Stomach (tissue), 9 donors: ENCODE measurements around the gene RTN4R. TPM values are rescaled to one million over a fixed set of nuclear protein-coding genes. Genes with fewer than 3 reads are reported as not detected.

ENCODE experiments used
- DNase-seq, 2 donors: peaks; one replicate each; pipeline versions ENCODE4 v3.0.0 to v3.0.0-alpha.2; 2013 to 2019
- H3K27ac ChIP-seq, 5 donors: fragments of 200-600 bp in 4 of 5; sonication (generic) in 4 of 5; one replicate each; pipeline ENCODE4 v1.5.1; 2013 to 2019; ENCODE audit warnings: mild to moderate bottlenecking in 1 of 5, moderate library complexity in 1 of 5
- H3K27me3 ChIP-seq, 3 donors: fragments of 200-600 bp; sonication (generic); one replicate each; pipeline ENCODE4 v1.5.1; 2017 to 2019; ENCODE audit warnings: mixed run types in 1 of 3
- H3K36me3 ChIP-seq, 4 donors: fragments of 200-600 bp; sonication (generic); 1 replicate in 3 of 4; 2 replicates in 1 of 4; pipeline ENCODE4 v1.5.1; 2016 to 2019
- H3K4me1 ChIP-seq, 4 donors: fragments of 200-600 bp; sonication (generic); one replicate each; pipeline ENCODE4 v1.5.1; 2016 to 2019
- H3K4me3 ChIP-seq, 4 donors: fragments of 200-600 bp; sonication (generic) in 3 of 4; one replicate each; pipeline ENCODE4 v1.5.1; 2016 to 2019; ENCODE audit warnings: mild to moderate bottlenecking in 1 of 4
- H3K9me3 ChIP-seq, 4 donors: fragments of 200-600 bp; sonication (generic); one replicate each; pipeline ENCODE4 v1.5.1; 2016 to 2019
- CTCF ChIP-seq, 7 experiments: fragments of 450-650 bp in 4 of 7; fragments of 200-600 bp in 3 of 7; sonication (generic) in 3 of 7; IDR thresholded peaks; one replicate each; pipeline ENCODE4 v1.5.1; 2016 to 2019; ENCODE audit warnings: antibody characterized with exemption in 7 of 7, control low read depth in 2 of 7, mild to moderate bottlenecking in 1 of 7
- EP300 ChIP-seq: sonication (generic); formaldehyde crosslinking; IDR thresholded peaks from one replicate; pipeline ENCODE4 v1.6.1; 2017; ENCODE audit warnings: antibody characterized with exemption
- POLR2A ChIP-seq, 4 donors: fragments of 450-650 bp; IDR thresholded peaks; one replicate each; pipeline ENCODE4 v1.6.1; 2016; ENCODE audit warnings: antibody characterized with exemption in 4 of 4, control low read depth in 2 of 4, mild to moderate bottlenecking in 1 of 4, moderate library complexity in 1 of 4
- POLR2AphosphoS5 ChIP-seq, 3 donors: sonication (generic); formaldehyde crosslinking; IDR thresholded peaks; one replicate each; pipeline ENCODE4 v1.6.1; 2016; ENCODE audit warnings: antibody characterized with exemption in 3 of 3
- WGBS, 5 donors: extraction: QIAGEN DNeasy Blood & Tissue Kit in 3 of 5; methylation state at CpG; one replicate each; pipeline versions ENCODE4 v1.1.5 to v1.1.7; 2013 to 2018; 5-methylcytosine and 5-hydroxymethylcytosine counted together
- intact Hi-C: fragments of 100-400 bp; cut with DNase I; formaldehyde crosslinking; loops from one replicate; pipeline ENCODE4 v1.15.1; 2023; ENCODE audit warnings: low total_unique reads
- polyA plus RNA-seq, 3 donors: library from polyadenylated mRNA; stranded (reverse); fragments of 200-250 nt; gene quantifications; one replicate each; pipeline ENCODE4 v1.2.3, GENCODE V29; 2013
- total RNA-seq, 5 donors: library from RNA; depleted of rRNA; stranded (reverse); fragments of >200 nt; gene quantifications; one replicate each; pipeline versions ENCODE4 v1.1.0 to v1.2.3, GENCODE V29; 2014 to 2016
- donor health status: healthy with polysubstance abuse.
- donor health status: Bipolar disorder and iron deficiency.
- donor health status: healthy.

The RTN4R gene
- total and polyA plus RNA-seq, 8 donors, result 0.92 to 2.2 (median 1.7) TPM; not detected in 3

- intact Hi-C loops, result no loop called here
- whole genome bisulfite sequencing, 5 donors, result 78 to 93% (median 93%) methylated on average over 11 to 13 of the region's 13 CpGs
- H3K9me3 ChIP-seq, result no peaks in the 10 kb centered on the region
- H3K27me3 ChIP-seq, result no peaks in the 10 kb centered on the region
- TF ChIP-seq POLR2A (IDR thresholded peaks at IDR 0.05), result no peak
- no peak for TF ChIP-seq POLR2AphosphoS5 (IDR thresholded peaks at IDR 0.05)
- TF ChIP-seq EP300, result no peak
- no peak for TF ChIP-seq CTCF (IDR thresholded peaks at IDR 0.05)
- H3K36me3 ChIP-seq, result no peaks in the 10 kb centered on the region
- no peak overlapping the region for H3K27ac ChIP-seq
- H3K4me1 ChIP-seq, result no peaks in the 10 kb centered on the region
- no peak overlapping the region for H3K4me3 ChIP-seq
- DNase-seq, result no peak
Observed at GRCh38 chr22:20256027-20256426, 12.1 kb downstream of the RTN4R start.

GRCh38 chr22:20254975-20255946 lies 12.9 kb downstream of the RTN4R start:
- intact Hi-C loops, result no loop called here
- DNase-seq, result no peak
- Histone ChIP-seq H3K4me3 (no peak overlapping the region), H3K4me1 (no peaks in the 10 kb centered on the region), H3K27me3 (no peaks in the 10 kb centered on the region), H3K9me3 (no peaks in the 10 kb centered on the region), H3K36me3 (no peaks in the 10 kb centered on the region), H3K27ac (no peak overlapping the region)
- WGBS, 5 donors, result 87 to 94% (median 92%) methylated on average over 21 to 23 of the region's 23 CpGs
- TF ChIP-seq POLR2A (IDR thresholded peaks at IDR 0.05) (no peak), CTCF (IDR thresholded peaks at IDR 0.05) (no peak), POLR2AphosphoS5 (IDR thresholded peaks at IDR 0.05) (no peak), EP300 (no peak)

- H3K9me3 ChIP-seq, result no peaks in the 10 kb centered on the region
- no peaks in the 10 kb centered on the region for H3K27me3 ChIP-seq
- intact Hi-C loops, result no loop called here
- no peak overlapping the region for H3K27ac ChIP-seq
- no peak for DNase-seq
- no peak for TF ChIP-seq EP300
- no peak for TF ChIP-seq CTCF (IDR thresholded peaks at IDR 0.05)
- TF ChIP-seq POLR2AphosphoS5 (IDR thresholded peaks at IDR 0.05), result no peak
- no peak for TF ChIP-seq POLR2A (IDR thresholded peaks at IDR 0.05)
- H3K4me1 ChIP-seq, result peaks cover 0 to 16% (median 13%) of the 10 kb centered on the region in 4 donors
- H3K4me3 ChIP-seq, result no peak overlapping the region
- 83 to 88% (median 86%) methylated on average over 6 to 7 of the region's 7 CpGs for WGBS, 5 donors
- H3K36me3 ChIP-seq, result no peaks in the 10 kb centered on the region
Observed at GRCh38 chr22:20253161-20253560, 15.0 kb downstream of the RTN4R start.

GRCh38 chr22:20251981-20252380 lies 16.1 kb downstream of the RTN4R start:
- no peaks in the 10 kb centered on the region for H3K36me3 ChIP-seq
- TF ChIP-seq EP300 (no peak), CTCF (IDR thresholded peaks at IDR 0.05) (no peak), POLR2A (IDR thresholded peaks at IDR 0.05) (no peak)
- intact Hi-C loops, result no loop called here
- H3K4me1 ChIP-seq, result peaks cover 0 to 16% (median 13%) of the 10 kb centered on the region in 4 donors
- no peak overlapping the region for H3K27ac ChIP-seq
- H3K9me3 ChIP-seq, result no peaks in the 10 kb centered on the region
- H3K4me3 ChIP-seq, result no peak overlapping the region
- no peak for DNase-seq
- 90 to 97% (median 93%) methylated on average over 5 of the region's 5 CpGs for WGBS, 5 donors
- H3K27me3 ChIP-seq, result no peaks in the 10 kb centered on the region
